Amygdala (tissue), 56 donors: ENCODE measurements around the gene PARP1.
"Not testable (repeated sequence)": the region's sequence is repeated elsewhere in the genome, so short reads cannot be mapped to it uniquely, and the experiment has no call there.

Experiments used
- DNase-seq, 56 donors: peaks; one replicate each; lab custom pipeline; 2025; lab: John Stamatoyannopoulos, UW

PARP1 gene

DNA sequence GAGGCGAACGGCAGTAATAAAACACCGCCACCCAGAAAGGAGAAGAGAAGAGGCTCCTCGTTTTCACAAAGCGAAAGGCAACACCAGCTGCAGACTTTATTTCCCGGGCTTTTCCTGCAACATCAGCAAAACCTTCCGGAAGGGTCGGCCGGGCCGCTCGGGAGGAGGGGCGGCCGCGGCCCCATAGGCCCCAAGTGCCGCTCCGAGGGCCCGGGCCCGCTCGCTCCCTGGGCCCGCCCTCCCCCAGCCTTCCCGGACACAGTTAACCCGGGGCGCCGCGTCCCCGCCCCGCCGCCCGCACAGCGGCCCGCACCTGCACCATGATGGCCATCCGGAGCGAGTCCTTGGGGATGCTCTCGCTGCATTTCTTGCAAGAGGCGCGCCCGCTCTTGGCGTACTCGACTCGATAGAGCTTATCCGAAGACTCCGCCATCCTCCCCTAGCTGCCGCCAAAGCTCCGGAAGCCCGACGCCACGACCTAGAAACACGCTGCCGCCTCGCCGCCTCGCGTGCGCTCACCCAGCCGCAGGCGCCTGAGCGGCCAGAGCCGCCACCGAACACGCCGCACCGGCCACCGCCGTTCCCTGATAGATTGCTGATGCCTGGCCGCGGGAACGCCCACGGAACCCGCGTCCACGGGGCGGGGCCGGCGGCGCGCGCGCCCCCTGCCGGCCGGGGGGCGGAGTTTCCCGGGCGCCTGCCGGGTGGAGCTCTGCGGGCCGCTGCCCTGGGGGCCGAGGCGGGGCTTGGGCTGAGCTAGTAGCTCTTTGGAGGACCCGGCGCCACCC, at the start of gene PARP1:
Gene PARP1, minus strand, starts transcription at position 597 of the 788 bp plus-strand sequence. Its CDS starts 164 bp downstream, at position 433.
- peak; percentile 35 to 88 (median 74) for DNase-seq

DNA sequence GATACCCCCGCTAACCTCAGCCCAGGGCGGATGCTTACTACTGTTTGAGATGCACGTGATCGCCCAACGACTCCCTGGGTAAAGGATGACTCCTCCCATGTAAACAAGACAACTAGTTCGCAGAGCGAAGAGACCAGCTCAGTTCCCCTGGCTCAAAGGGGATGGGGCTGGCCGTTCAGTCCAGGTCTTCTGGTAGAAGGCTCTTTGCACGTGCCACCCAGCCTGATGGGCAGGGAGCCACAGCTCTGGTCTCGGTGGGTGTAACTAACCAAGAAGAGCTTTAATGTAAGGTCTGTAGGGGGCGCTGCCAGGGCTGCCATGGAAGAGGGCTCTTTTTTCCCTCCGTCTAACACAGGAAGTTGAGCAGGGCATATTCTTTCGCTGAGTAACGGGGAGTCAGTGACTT, 49.4 kb upstream of the PARP1 start:
- DNase-seq, result no peak

DNA sequence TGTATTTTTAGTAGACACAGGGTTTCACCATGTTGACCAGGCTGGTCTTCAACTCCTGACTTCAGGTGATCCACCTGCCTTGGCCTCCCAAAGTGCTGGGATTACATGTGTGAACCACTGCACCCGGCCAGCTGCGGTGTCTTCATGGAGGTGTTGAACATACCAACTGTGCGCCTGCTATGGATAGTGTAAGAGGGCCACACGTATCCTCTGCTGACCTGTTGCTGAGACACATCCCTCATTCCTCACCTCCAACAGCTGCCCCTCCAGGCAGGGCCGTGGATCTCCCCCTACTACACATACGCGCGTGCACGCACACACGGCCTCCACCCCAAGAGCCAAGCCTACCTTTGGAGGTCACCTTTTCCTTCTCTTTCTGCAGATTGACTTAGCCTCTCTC, 48.0 kb upstream of the PARP1 start:
- DNase-seq, result no peak

DNA sequence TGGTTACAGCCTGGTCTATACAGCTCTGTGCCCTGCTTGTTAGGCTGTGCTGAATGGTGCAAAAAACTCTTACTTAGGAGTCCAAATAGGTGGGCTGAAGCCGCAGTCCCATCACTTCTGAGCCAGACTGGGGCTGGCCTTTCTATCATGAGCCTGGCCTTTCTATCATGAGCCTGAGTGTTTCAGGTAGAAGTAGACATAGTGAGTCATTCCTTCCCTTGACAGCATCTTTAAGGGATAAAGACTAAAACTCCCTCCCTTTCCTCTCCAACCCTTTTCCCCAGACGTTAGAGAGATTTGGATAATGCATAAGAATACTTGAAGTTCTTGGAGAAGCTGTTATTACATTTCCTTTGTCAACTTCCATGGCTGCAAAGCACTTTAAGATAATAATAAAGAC, 46.5 kb upstream of the PARP1 start:
- DNase-seq, result no peak

DNA sequence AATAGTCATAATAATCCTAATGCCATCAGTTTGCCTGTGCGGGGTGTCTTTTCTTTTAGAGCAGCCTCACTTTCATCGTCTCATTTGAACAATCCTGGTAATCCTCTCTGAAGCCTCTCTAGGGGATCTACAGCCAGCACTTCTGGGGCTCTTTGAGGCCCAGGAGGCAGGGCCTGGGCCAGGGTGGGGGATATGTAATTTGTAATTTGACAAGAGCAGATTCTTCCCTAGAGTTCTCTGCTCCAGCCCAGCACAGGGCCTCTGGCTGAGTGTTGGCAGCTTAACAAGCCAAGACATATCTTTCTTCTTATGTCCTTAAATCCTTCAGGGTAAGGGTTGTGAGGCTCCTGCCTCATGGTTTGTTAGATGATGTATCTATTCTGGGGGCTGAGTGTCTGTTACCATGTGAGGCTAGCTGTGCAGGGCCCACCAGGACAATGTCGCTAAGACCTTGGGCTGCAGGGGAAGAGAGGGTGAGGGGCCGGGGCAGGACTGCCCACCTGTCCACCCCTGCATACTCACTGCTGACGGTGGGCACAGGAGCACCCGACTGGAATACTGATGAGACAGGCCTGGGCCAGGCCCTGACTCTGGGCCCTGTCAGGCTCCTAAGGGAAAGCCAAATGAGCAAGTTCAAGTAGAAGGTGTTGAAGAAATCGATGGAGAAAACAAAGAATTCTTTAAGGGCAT, 45.3 kb upstream of the PARP1 start:
- DNase-seq, result no peak

DNA sequence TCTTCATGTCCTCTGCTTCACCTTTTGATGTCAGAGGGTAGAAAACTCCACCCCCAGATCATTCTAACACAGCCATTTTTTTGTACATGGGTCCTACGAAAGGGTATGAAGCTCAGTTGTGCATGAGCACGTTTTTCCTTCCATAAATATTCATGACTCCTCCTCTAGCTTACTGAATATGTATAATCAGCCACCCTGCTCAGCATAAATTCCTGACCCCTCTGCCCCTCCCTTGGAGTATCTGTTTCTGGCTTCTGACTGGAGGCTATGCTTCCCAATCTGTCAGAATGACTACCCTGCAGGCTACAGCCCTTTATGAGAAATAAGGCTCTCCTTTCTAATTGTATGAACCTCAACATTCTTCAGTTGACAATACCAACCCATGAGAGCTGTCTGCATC, 42.8 kb upstream of the PARP1 start:
- no peak for DNase-seq

DNA sequence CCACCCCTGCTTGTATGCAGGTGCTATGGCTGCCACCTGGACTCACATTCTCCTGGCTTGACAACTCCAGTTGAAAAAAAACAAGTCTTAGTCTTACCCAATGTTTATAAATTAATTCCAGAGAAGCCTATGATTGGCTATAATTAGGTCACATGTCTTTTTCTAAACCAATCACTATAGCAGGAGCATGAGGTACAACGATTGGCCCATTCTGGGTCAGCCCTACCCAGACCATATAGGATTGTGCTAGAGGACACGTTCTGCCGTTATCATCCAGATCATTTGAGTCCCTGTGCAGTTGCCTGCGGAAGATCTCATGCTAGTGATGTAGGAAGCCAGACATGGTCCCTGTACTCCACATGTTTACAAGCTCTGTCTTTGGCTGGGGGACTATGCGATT, 41.9 kb upstream of the PARP1 start:
- no peak for DNase-seq

DNA sequence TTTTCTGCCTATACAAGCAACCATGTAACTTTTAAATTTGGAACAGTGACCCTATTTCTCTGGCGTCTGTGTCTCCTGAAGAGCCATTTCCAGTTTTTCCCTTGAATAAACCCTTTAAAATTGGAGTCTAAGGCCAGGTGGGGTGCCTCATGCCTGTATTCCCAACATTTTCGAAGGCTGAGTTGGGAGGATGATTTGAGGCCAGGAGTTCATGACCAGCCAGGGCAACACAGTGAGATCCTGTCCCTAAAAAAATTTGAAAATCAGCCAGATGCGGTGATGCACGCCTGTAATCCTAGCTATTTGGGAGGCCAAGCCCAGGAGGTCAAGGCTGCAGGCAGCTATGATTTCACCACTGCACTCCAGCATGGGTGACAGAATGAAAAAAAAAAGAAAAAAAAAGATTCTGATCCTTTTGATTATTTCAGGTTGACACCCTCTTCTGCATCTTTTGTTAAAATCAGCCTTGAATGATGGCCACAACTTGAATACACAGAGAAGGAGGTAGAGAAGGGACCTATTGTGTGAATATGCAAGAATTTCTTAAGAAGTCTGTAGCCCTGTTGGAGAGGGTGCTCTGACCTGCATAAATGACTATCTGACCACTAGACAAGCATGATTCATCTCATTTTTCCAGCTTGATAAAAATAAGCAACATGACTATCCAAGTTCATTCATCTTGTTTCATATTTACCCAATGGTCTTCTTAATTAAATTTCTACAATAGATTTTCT, 40.2 kb upstream of the PARP1 start:
- no peak for DNase-seq

DNA sequence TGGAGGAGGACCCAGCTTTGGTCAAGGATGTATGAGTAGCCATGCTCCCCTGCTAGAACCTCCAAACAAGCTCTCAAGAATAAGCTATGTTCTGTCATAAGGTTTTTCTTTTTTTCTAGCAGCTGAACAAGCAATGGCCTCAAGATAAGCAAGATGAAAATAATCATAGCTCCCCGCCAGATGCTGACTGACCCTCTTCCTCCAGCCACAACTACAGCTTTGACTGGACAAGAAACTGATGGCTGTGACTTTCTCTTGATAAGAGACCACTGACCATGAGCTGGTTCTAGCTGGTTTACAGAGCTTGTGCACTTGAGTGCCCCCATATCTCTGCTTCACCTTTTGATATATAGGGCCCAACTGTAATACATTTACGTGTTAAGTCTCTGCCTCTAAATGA, 38.2 kb upstream of the PARP1 start:
- no peak for DNase-seq

DNA sequence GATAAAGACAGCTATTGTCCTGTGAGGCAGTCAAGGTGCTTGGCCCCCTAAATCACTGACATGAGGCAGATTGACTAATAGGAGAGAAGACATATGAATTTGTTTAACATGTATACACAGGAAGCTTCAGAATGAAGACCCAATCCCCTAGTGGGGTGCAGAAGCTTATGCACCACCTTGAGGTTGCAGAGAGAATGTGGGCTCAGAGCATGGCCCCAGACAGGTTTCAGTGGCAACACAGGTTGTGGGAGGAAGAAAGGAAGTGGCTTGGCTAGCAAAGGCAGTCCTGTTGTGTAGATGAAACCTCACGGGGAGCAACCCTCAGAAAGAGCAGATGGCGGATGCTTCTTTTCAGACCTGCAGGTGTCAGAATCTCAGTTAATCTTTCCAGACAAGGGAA, 37.0 kb upstream of the PARP1 start:
- no peak for DNase-seq

DNA sequence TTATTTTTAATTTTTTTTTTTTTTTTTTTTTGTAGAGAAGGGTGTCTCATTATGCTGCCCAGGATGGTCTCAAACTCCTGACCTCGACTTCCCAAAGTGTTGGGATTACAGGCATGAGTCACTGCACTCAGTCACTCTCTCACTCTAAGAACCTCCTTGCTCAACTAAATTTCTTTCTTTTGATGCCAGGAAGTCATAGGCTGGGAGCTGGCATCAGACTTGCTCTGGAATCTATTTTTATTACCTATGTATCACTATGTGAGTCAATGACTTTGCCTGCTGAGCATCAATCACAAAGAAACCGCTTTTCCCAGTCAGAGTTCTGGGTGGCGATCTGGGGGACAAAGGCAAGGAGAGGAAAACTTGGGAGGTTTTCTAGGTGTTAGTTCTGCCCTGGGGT, 35.5 kb upstream of the PARP1 start:
- no peak for DNase-seq

DNA sequence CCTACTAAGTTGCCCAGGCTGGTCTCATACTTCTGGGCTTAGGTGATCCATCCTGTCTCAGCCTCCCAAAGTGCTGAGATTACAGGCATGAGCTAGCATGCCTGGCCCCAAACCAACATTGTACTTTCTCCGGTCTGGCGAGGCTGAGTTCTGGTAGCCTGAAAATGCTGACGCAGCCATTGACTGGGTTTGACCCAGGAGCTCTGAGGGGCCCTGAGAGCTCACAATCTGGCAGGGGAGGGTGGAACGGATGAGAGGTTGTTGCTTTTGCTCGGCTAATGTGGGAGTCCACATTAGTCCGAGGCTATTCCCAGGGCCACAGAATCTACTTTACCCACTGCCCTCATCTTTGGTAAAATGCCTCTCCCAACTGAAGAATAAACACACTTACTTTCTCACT, 35.1 kb upstream of the PARP1 start:
- DNase-seq, result no peak

DNA sequence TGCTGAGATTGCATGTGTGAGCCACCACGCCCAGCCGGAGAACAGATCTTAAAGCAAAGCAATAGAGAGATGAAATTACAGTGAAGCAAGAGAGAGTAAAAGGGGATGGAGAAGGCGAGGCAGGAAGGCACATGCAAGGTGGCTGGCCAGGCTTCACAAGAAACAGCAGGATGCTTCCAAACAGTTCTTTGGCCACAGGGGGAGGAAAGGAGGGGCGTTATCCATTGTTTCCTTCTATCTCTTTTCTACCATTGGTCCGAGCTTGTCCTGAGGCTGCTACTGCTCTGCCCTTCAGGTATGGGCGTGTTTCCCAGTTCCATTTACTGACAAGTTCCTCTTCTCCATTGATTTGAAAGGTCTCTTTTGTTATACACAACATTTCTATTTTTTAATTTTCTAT, 33.7 kb upstream of the PARP1 start:
- no peak for DNase-seq

DNA sequence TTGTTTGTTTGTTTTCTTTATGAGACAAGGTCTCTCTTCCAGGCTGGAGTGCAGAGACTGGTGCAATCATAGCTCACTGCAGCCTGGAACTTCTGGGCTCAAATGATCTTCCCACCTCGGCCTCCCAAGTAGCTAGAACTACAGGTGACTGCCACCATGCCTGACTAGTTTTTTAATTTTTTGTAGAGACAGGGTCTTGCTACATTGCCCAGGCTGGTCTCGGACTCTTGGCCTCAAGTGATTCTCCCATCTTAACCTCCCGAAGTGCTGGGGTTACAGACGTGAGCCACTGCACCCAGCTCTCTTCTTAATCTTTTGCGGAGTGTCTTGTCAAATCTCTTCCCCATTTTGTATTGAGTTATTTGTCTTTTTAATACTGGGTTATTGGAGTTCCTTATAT, 32.6 kb upstream of the PARP1 start:
- DNase-seq, result no peak

DNA sequence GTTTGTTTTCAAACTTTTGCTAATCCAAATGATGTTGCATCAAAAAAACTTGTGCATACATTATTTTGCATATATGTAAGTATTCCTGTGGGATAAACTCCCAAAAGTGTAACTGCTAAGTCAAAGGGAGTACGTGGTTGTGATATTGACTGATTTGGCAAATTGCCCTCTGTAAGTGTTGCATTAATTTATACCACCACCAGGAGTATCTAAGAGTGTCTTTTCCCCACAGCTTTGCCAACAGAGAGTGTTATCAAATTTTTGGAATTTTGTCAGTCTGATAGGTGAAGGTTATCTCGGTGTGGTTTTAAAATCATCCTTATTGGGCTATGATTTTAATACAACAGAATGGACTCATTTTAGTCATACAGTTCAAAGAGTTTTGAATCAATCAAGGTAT, 30.1 kb upstream of the PARP1 start:
- no peak for DNase-seq

DNA sequence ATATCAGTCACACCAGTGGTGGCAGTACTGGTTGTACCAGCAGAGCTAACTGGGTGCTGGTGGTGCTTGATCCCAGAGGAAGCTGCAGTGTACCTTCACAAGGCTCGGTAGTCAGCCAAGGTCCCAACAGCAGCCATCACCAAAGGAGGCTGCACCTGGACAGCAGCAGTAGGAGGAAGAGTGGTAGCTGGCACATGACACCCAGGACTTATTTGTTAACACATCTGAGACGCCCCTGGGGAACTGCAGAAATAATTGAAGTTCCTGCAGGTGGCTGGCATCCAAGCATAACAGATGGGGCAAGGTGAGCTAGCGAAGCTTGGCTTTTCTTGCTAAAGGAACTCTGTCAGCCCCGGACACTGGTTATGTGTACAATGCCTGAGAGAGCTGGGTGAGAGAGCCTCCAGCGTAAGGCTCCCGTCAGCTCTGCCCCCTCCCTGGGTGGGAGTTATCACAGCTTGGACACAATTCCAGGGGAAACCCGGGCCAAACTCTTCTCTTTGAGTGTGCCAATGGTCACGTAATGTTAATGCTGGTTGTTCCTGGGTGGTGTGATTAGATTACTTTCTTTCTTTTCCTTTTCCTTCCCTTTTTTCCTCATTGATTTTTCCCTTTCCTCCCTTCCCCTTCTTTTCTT, 29.1 kb upstream of the PARP1 start:
- DNase-seq, result no peak

DNA sequence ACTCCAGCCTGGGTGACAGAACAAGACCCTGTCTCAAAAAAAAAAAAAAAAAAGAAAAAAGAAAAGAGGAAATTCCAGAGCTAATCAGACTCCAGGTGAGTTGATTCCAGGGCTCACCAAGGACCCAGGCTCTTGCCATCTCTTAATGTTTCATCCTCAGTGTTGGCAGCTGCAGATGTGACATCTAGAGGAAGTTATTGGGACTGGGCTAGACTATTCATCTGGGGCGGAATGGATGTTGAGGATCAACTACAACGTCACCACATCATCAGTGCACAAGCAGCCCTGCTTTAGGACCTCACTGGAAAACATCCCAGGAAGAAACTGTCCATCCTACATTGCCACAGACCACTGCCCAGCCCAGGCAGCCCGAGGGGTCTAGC, 28.6 kb upstream of the PARP1 start:
- DNase-seq, result no peak

DNA sequence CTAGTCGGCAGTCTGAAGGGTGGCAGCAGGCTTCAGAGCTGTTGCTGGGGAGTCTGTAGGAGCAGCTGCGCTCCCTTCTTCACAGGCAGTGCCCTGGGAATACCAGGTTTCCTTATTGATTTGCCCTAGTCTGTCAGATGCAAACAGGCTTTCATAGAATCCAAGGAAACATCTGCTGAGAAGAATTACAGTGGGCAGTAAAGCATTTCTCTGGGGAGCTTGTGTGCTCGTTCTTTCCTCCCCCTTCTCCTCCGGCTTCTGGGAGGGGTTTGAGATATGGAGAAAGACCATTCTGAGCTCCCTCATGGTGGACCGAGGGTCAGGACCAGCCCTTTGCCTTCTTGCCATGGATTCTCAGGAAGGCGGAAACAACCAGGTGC, 25.4 kb upstream of the PARP1 start:
- no peak for DNase-seq

DNA sequence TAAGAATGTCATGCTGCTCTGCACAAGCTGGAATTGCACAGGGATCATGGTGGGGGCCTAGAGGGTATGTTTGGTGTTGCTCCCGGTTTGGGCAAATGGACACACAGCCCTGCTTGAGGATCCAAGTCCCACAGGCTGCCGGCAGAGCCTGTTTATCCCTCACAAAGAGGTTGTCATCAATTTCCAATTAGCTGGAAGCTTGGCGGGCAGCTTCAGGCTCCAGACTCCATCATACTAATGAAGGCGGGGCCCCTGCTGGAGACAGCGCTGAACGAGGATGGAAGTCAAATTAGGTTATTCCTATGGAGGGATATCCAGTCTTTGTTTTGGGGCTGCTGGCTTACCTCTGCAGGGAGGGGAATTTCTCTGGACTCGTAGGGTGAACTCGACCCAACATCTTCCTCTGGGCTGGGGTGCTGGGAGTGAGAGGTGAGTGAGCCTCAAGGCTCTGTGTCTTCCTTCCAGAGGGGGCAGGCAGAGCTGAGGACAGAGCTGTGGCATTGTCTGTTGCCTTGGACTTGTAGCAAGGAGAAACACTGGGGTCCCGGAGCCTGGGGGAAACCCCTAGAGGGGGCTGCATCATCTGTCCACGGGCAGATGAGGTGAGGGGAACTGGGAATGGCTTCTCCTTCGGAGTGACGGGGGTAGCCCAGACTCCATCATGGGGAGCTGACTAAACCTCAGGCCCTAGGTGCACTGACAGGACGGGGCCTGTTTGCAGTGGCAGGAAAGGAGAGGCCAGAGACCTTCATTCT, 24.9 kb upstream of the PARP1 start:
- DNase-seq, result peak in 2 of 56 donors; percentile 20 to 24

DNA sequence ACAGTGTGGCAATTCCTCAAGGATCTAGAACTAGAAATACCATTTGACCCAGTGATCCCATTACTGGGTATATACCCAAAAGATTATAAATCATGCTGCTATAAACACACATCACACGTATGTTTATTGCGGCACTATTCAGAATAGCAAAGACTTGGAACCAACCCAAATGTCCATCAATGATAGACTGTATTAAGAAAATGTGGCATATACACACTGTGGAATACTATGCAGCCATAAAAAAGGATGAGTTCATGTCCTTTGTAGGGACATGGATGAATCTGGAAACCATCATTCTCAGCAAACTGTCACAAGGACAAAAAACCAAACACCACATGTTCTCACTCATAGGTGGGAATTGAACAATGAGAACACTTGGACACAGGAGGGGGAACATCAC, 24.0 kb upstream of the PARP1 start:
- DNase-seq, result not testable (repeated sequence)
